Stimulated activated CD4-positive, alpha-beta T cell treated with anti-CD3 and anti-CD28 coated beads, Interleukin-1b, Interleukin-23, amount 100 ng/mL, for 1 hour (primary cell): ENCODE data around the gene GRIA4.
"Not testable (repeated sequence)": the region's sequence is repeated elsewhere in the genome, so short reads cannot be mapped to it uniquely, and the experiment has no call there.

Experiments
- DNase-seq, 2 donors: peaks; one replicate each; pipeline ENCODE4 v3.0.0-alpha.2; 2020; ENCODE audit warnings: low read depth in 2 of 2

The GRIA4 gene

GRCh38 chr11:105858841-105859240 is 249.0 kb downstream of the GRIA4 start:
- no peak for DNase-seq

DNA sequence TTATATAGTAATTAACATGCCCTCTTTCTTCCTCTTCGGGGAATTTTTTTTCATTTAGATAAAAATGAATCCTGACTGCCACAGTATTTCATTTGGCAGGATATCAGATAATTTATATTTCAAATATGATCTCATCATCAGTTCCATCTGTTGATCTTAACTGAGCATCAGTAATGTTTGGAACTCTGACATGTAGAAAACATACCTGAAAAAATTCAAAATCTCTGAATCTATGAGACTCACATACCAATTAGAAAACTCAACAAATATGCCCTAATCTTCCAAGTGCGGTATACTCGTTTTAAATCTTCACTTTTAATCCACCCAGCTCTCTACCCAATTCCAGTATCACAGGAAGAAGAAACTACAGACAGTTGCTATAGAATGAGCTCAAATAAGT is 250.2 kb downstream of the GRIA4 start:
- DNase-seq, result no peak

DNA sequence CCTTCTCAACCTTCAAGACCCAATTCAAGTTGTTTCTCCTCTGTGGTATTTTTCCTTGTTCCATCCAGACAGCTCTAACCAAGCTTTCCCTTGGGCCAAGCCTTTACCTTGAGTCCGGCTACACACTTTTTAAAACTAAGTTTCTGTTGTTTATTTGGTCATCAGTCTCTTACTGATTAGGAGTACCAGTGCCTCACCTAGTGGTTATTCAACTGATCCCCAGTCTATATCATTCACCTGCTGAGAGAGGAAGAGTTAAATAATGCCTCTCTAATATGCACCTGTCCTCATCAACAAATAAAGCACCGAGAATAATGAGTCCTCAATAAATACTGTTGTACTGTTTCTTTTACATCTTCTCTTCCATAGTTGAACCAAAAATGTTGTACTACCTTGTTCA is 251.4 kb downstream of the GRIA4 start:
- DNase-seq, result no peak

GRCh38 chr11:105862736-105863367 is 253.0 kb downstream of the GRIA4 start:
- DNase-seq, result no peak

GRCh38 chr11:105863523-105863922 is 253.7 kb downstream of the GRIA4 start:
- DNase-seq, result no peak

GRCh38 chr11:105867742-105868141 is 257.9 kb downstream of the GRIA4 start:
- DNase-seq, result no peak

GRCh38 chr11:105868762-105869285 is 259.0 kb downstream of the GRIA4 start:
- DNase-seq, result no peak

DNA sequence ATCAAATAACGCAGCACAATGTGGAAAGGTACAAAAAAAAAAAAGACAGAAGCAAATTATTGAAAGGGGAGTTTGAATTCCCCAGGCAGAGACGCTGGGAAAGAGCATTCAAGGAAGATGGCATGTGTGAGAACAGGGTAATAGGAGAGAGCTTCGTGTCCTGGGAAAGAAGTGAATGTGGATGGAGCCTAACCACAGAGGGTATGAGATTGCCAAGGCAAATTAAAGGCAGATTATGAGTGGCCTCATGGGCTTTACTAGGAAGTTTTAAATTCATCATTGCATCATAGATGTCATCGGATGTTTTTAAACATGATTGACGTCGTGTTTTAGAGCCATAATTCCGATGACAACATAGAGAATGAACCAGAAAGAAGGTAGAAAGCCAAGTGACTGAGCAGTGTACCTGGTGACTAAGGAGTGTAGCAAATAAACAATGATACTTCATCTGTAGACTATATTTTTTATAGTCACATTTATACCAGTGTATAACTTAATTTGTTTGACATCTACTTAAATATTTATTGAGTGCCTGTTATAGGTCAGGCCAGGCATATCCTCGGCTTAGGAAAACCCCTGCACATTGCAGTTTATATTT is 260.7 kb downstream of the GRIA4 start:
- DNase-seq, result no peak

DNA sequence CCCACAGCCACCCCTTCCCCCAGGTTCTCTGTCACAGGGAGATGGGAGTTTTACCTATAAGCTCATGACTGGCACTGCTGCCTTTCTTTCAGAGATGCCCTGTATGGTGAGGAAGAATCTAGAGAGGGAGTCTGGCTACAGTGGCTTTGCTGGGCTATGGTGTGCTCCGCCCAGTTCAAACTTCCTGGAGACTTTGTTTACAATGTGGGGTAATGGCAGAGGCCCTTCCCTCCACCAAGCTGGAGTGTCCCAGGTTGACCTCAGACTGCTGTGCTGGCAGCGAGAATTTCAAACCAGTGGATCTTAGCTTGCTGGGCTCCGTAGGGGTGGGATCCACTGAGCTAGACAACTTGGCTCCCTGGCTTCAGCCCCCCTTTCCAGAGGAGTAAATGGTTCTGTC is 268.6 kb downstream of the GRIA4 start:
- DNase-seq, result no peak

DNA sequence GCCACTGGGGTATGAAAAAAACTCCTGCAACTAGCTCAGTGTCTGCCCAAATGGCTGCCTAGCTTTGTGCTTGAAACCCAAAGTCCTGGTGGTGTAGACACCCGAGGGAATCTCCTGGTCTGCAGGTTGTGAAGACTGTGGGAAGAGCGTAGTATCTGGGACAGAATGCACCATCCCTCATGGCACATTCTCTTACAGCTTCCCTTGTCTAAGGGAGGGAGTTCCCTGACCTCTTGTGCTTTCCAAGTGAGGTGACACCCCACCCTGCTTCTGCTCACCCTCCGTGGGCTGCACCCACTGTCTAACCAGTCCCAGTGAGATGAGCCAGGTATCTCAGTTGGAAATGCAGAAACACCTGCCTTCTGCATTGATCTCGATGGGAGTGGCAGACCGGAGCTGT is 269.1 kb downstream of the GRIA4 start:
- not testable (repeated sequence) for DNase-seq

GRCh38 chr11:105881027-105881426 is 271.2 kb downstream of the GRIA4 start:
- DNase-seq, result no peak

- DNase-seq, result no peak
Measured at GRCh38 chr11:105884436-105884835, 274.6 kb downstream of the GRIA4 start.

GRCh38 chr11:105891685-105892084 is 281.8 kb downstream of the GRIA4 start:
- no peak for DNase-seq

DNA sequence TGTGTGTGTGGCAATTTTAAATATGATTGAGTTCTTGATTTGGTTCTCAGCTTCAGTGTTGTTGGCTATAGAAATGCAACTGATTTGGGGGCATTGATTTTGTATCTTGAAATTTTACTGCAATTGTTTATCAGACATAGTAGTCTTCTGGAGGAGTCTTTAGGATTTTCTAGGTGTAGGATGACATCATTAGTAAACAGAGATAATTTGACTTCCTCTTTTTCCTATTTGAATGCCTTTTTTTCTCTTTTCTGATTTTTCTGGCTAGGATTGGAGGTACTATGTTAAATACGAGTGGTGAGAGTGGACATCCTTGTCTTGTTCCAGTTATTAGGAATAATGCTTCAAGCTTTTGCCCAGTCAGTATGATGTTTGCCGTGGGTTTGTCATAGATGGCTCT is 287.3 kb downstream of the GRIA4 start:
- DNase-seq, result no peak

GRCh38 chr11:105899772-105900171 is 289.9 kb downstream of the GRIA4 start:
- no peak for DNase-seq

DNA sequence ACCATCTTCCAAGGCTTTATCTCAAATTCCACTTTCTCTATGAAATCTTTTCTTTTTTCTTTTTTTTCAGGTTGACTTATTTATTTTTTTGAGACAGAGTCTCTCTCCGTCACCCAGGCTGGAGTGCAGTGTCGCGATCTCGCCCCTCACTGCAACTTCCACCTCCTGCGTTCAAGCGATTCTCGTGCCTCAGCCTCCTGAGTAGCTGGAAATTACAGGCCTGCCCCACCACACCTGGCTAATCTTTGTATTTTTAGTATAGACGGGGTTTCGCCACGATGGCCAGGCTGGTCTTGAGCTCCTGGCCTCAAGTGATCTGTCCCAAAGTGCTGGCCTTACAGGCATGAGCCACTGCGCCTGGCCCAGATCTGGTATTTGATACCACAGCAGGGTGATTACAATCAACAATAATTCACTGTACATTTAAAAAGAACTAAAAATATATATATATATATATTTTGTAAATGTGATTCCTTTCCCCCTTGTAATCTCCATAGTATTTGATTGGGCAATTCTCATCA is 290.7 kb downstream of the GRIA4 start:
- DNase-seq, result no peak

- no peak for DNase-seq
Measured at GRCh38 chr11:105903113-105903512, 293.2 kb downstream of the GRIA4 start.

- DNase-seq, result no peak
Measured at GRCh38 chr11:105906517-105906916, 296.6 kb downstream of the GRIA4 start.

DNA sequence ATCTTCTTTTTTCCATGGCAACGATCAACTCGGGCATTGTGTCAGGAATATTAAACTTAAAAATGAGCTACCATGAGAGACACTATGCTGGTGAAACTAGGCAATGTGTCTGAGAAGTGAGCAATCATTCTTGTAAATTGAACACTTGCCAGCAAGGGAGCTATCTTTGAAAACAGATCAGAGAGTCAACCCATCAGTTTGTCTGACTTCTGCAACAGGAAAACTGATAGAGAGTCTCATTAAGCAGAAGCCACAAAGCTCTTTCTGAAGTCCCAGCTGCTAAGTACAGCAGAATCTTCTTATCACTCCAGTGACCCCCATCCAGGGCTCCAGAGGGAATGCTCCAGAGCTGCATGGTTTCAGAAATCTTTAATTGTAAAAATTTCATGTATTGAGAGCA is 297.4 kb downstream of the GRIA4 start:
- DNase-seq, result no peak

- DNase-seq, result no peak
Measured at GRCh38 chr11:105910095-105910715, 300.3 kb downstream of the GRIA4 start.

DNA sequence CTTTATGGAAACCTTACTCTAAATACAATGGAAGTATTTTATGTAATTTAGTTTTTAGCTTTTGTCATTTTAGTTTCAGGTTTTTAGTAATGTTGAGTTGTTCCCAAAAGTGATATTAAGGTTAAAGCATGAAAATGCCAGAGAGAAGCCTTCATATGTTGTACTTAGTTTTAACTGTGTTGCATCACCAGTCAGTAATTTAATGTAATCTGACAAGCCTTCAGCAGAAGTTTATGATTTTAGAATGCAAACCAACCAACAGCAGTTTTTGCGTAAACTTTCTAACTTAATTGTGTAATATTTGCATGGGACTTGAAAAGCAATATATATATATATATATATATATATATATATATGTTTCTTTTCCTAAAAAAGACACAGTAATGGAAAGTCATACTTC is 301.6 kb downstream of the GRIA4 start:
- no peak for DNase-seq

GRCh38 chr11:105912666-105913065 is 302.8 kb downstream of the GRIA4 start:
- DNase-seq, result no peak

GRCh38 chr11:105915021-105915420 is 305.1 kb downstream of the GRIA4 start:
- no peak for DNase-seq
